Middle frontal gyrus (tissue), 1 donor: ENCODE data around the gene KRT78.

Experiments used
- DNase-seq: peaks from one replicate; pipeline ENCODE4 v3.0.0-alpha.2; 2015; ENCODE audit warnings: low spot score; ENCODE audit errors: extremely low spot score

The KRT78 gene

GRCh38 chr12:52812749-52813148 is 36.0 kb downstream of the KRT78 start:
- DNase-seq = no peak

DNA sequence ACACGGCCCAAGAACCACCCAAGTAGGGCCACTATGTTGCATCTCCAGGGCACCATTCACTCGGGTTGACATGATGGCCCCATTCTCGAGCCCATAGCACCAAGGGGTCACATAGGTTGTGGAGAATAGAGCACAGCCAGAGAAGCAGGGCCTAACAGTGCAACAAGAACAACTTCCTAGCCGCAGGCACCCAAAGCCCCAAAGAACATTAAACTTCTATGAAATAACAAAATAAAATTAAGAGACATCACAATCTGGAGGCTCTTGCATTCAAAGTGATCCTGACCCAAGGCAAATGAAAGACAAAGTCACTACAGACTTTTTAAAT is 36.8 kb downstream of the KRT78 start:
- DNase-seq = no peak

- no peak for DNase-seq
Measured at GRCh38 chr12:52811191-52812072, 37.4 kb downstream of the KRT78 start.

DNA sequence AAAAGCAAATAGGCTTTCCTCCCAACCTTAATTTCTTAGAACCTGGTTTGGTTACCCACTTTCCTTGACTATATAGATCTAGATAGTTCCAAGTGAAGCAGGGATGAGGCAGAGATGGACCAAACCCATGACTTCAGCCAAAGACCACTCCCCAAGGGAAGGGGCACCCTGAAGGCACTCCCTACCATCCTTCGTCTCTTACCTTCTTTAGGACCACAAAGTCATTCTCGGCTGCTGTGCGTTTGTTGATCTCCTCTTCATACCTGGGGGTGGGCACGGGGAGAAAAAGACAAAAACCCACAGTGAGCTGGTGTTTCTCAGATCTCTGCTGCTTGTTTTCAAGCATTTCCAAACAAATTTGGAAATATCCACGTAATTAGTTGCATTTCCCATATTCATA is 38.2 kb downstream of the KRT78 start:
- DNase-seq = no peak

DNA sequence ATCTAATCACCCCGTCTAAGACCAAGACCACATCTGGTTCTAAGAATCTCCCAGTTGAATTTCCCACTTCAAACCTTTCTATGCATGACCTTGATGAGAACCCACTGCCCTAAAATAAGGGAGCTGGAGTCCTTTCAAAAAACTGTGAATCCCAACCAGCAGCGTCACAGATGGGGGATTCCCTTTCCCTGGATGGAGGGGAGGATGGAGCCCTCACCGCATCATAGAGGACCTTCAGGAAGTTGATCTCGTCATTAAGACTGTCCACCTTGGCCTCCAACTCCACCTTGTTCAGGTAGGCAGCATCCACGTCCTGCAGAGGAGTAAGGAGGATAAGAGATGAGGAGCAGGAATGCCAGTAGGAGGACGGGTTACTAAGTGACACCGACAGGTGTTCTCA is 39.6 kb downstream of the KRT78 start:
- no peak for DNase-seq

DNA sequence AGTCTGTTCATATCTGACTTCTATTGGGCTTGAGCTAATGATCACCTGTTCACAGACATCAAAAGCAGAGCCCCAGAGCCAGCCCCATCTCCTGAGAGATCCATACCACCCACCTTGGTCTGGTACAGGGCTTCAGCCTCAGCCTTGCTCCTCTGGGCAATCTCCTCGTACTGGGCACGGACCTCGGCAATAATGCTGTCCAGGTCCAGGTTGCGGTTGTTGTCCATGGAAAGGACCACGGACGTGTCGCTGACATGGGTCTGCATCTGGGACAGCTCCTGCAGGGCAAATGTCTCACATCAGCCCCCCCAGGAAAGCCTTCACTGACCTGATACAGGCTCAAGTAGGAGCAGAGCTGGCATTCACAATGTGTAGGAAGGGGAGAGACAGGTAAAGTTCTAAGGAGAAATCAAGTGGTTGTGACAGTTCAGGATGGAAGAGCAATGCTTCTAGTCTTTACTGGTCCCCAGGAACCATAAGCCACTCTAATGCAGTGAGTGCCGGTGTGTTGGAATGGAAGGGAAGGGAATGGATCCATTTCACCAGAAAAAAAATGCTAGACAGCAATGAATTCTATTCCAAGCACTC is 40.1 kb downstream of the KRT78 start:
- no peak for DNase-seq

DNA sequence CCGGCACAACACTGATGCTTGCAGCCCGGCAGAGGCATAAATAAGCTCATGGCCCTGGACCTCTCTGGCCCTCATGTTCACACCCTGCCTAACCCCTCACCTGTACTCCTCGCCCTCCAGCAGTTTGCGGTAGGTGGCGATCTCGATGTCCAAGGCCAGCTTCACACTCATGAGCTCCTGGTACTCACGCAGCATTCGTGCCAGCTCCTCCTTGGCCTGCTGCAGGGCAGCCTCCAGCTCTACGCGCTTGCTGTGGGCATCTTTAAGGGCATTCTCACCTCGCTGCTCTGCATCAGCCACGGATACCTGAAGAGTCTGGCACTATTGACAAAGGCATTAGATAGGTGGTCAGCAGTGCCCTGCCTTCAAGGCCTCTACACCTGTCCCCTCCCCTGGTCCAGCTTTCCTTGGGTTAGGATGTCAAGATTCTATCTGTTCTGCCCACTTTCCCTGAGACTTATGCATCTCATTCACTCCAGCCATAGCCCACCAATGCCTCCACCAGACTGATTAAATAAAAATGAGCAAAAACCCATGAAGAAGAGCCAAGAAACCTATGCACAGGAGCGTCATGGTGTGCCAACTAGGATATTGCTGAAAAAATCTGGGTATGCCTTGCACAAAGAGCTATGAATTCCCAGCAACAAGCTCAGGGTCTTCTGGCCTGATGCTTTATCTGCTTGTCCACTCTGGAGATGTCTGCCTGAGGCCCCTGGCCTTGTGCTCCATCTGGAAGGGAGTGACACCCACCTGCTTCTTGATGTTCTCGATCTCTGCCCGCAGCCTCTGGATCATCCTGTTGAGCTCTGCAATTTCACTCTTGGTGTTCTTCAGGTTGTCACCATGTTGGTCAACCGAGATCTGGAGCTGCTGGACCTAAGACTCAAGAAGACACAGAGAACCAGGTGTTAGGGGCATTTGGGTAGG is 41.0 kb downstream of the KRT78 start:
- DNase-seq = no peak

DNA sequence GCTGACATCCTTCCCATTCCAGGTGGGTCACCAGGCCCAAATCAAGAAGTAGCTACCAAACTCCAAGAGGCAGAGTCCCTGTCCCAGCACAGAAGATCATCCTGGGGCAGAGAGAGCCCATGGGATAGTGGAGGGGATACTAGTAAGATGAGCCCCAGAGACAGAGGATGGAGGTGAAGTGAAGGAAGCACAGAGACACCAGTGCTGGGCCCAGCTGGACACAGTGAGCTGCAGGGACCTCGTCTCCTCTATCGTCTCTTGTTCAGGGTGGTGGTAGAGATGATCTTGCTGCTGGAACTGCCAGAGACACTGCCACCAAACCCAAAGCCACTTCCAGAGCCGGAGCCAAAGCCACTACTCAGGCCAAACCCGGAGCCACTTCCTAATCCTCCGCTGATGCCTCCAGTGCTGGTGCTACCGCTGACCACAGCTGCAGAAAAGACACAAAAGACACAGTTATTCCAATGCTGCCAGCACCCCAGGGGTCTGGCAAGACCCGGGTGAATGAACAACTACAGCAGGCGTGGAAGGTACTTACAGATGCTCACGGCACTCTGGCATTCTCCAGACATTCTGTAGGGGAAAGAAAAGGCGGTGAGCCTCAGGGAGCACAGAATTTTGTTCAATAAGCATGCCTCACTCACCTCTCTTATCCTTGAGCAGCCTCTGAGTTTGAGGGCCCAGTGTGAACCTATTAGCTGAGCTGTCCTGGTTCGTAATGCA is 41.8 kb downstream of the KRT78 start:
- no peak for DNase-seq

DNA sequence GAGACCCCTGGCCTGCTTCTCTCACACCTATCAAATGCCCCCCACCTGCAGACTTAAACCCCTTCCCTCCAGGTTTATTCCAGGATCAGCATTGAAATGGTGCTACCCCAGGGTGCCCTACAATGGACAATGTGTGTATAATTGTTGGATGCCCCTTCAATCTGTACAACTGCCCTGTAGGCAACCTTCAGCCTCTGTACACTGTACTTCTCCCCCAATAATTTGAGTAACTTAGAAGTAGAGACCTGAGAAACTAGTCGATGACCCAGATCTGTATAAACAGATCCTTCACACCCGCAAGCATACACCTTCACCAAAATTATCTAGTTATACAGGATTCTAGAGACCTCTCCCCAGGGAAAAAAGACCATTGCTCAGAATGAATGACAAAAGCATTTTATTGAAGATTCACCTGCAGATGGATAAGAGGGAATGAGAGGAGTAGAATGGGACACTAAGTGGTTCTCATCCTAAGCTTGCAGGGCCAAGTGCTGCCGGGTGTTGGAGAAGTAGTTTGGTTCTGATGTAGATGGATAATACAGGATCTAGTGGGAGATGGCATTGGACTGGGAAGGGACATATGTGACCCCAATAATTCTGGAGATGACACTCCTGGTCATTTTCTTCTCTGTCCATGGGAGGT is 42.5 kb downstream of the KRT78 start:
- DNase-seq = no peak

- DNase-seq = no peak
Measured at GRCh38 chr12:52805739-52806138, 43.1 kb downstream of the KRT78 start.

GRCh38 chr12:52805000-52805399 is 43.8 kb downstream of the KRT78 start:
- DNase-seq = no peak

DNA sequence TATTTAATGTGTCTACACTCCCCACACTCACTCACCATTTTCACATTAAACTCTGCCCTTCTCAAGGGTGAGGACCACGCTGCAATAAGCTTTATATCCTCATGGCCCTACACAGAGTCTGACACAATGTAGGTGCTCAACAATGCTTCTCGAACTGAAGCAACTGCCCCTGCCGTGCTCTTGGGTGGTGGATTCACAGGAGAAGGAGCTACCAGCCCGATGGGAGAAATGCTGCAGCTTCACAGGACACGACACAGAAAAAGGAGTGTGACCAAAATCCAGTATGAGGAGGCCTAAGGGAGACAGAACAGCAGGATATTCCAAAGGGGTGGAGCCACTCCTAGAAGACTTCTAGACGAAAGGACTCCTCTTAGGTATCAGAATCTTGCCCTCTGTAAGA is 46.4 kb downstream of the KRT78 start:
- DNase-seq = no peak

- DNase-seq = no peak
Measured at GRCh38 chr12:52801773-52802172, 47.0 kb downstream of the KRT78 start.

DNA sequence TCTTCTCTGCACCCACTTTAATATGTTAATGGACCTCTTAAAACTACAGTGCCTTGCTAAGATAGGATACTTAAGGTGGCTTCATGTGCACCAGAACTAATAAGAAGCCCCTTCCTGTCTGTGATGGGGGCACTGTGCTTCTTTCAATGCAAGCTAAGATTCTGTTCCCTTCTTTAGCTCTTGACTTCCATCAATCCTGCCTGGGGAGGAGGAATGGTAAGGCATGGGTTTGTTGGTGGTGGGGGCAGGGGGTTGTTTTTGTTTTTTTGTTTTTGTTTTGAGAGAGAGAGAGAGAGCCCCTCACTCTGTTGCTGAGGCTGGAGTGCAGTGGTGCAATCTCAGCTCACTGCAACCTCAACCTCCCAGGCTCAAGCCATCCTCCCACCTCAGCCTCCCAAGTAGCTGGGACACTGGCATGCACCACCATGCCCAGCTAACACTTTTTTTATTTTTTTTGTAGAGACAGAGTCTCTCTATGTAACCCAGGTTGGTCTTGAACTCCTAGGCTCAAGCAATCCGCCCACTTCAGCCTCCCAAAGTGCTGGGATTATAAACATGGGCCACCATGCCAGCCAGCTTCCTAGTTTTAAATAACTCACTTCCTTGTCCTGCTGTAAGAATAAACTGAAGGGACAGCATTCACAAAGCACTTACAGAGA is 48.4 kb downstream of the KRT78 start:
- no peak for DNase-seq

- DNase-seq = no peak
Measured at GRCh38 chr12:52799505-52800211, 49.1 kb downstream of the KRT78 start.

DNA sequence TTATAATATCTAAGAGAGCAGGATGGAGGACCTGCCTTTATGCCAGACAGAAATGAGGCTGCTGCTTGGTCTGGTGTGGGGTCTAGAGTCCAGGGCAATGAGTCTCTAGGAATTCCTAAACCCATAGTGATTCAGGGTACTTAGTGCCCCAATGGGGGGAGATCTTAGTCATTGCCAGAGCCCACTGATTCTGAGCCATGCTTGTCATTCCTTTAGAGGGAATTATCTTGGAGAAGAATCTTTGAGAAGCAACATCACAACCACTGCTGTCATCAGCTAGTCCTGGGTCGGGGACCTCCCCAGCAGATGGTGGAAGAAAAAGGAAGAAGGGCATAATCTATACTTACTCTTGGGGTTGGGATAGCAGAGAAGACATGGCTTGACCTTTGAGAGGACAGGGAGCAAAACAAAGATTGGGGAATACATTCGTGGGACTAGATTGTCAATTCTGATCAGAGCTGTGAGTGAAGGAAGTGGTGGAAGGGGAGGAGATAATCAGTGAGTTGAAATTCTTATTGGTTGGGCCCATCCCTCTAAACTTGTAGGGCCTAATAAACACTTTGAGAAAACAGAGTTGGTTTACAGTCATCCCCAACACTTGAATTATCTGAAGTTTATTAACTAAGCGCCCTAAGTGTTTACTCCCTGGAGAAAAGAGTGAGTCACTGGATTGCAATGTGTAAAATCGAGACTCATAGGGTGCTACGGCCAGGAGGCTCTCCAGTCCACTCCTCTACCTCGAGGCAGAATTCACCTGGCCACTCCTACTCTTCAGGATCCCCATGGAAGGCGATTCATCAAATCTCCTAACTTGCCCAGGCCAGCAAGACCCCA is 49.9 kb downstream of the KRT78 start:
- DNase-seq = no peak

- no peak for DNase-seq
Measured at GRCh38 chr12:52798003-52798670, 50.7 kb downstream of the KRT78 start.

- no peak for DNase-seq
Measured at GRCh38 chr12:52797529-52797894, 51.3 kb downstream of the KRT78 start.
